WI38 (cell line): ENCODE data around the gene CDK5R1.

Source experiments
- H3K4me3 ChIP-seq: 2 replicates; pipeline ENCODE4 v1.5.1; 2011; ENCODE audit warnings: low read depth, mild to moderate bottlenecking, control low read depth, low read length
- TF ChIP-seq, protein P1 (sequence below): IDR thresholded peaks from 2 replicates; pipeline ENCODE4 v1.5.1; 2012; ENCODE audit warnings: low read depth, mild to moderate bottlenecking, control low read depth, low read length

CDK5R1 gene

DNA sequence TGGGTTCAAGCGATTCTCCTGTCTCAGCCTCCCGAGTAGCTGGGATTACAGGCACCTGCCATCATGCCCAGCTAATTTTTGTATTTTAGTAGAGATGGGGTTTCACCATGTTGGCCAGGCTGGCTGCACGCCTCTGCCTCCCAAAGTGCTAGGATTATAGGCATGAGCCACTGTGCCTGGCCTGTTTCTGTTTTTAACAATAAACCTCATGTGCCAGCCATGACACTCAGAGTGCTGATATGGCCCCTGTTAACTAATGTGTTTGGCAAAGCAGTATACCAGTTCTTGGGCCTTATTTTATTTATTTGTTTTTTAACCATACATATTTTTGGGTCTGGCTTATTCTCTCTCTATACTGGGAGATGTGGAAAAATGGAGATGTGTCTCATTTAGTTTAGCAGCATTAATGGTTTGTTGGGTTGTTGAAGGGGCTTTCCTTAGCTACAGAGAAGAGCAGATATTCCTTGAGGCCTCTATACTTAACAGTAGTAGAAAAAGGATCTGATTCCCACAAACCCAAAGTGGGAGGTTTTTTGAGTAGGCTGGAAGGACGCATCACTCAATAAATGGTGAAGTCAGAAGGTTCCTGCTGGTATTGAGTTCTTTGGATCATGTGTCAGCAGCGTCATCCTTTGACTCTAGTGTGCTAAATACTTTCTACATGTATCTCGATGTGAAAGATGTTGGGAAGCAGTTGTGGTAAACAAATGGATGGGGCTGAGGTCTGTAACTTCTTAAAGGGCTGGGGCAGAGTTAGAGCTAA is 16.2 kb upstream of the CDK5R1 start:
- no peak overlapping the region for H3K4me3 ChIP-seq
- TF ChIP-seq, protein P1, sequence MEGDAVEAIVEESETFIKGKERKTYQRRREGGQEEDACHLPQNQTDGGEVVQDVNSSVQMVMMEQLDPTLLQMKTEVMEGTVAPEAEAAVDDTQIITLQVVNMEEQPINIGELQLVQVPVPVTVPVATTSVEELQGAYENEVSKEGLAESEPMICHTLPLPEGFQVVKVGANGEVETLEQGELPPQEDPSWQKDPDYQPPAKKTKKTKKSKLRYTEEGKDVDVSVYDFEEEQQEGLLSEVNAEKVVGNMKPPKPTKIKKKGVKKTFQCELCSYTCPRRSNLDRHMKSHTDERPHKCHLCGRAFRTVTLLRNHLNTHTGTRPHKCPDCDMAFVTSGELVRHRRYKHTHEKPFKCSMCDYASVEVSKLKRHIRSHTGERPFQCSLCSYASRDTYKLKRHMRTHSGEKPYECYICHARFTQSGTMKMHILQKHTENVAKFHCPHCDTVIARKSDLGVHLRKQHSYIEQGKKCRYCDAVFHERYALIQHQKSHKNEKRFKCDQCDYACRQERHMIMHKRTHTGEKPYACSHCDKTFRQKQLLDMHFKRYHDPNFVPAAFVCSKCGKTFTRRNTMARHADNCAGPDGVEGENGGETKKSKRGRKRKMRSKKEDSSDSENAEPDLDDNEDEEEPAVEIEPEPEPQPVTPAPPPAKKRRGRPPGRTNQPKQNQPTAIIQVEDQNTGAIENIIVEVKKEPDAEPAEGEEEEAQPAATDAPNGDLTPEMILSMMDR = no peak

DNA sequence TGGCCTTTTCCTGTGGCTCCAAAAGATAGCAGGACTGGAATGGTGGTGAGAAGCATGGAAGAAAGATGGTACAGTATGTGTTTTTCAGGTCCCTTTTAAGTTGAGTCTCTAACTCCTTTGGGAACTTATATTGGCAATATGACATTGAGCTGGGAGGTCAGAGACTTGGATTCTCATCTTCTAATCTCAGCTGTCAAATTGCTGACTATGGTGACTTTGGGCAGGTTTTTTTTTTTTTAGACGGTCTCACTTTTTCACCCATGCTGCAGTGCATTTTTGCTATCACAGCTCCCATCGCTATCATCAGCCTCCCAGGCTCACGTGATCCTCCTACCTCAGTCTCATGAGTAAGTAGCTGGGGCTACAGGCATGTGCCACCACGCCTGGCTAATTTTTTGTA is 15.1 kb upstream of the CDK5R1 start:
- no peak overlapping the region for H3K4me3 ChIP-seq
- TF ChIP-seq, protein P1 = no peak

DNA sequence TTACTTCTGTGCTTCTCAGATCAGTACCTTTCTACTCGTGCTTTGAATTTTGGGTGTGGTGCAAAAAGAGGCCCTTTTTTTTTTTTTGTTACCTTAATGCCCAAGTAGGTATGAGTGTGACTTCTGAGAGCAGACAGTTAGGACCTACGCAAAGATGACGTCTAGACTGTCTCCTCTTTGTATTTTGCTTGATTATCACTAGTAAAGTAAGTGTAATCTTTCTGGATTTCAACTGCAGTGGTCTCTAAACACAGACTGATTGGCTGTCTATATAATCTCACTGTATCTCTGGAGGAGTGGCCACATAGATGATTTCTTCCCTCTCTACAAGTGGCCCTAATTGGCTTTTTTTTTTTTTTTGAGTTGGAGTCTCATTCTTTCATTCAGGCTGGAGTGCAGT is 11.5 kb upstream of the CDK5R1 start:
- TF ChIP-seq, protein P1 = no peak
- no peak overlapping the region for H3K4me3 ChIP-seq

DNA sequence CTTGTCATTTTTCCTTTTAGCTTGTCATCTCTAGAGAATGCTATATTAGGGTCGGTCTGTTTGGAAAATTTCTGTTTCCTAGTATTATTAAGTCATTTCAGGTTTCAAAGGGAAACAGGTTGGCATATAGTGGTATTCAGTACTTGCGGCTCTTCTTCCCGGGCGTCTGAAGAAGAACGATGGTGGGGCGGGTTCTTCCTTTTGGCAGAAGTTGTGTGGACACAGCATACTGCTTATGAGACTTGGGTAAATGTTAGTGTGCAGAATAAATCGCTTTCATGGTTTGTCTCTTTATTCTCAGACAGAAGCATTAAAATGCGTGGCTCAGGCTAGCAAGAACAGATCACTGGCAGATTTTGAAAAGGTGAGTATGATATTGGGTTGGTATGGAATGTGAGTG is 9.6 kb upstream of the CDK5R1 start:
- TF ChIP-seq, protein P1 = no peak

DNA sequence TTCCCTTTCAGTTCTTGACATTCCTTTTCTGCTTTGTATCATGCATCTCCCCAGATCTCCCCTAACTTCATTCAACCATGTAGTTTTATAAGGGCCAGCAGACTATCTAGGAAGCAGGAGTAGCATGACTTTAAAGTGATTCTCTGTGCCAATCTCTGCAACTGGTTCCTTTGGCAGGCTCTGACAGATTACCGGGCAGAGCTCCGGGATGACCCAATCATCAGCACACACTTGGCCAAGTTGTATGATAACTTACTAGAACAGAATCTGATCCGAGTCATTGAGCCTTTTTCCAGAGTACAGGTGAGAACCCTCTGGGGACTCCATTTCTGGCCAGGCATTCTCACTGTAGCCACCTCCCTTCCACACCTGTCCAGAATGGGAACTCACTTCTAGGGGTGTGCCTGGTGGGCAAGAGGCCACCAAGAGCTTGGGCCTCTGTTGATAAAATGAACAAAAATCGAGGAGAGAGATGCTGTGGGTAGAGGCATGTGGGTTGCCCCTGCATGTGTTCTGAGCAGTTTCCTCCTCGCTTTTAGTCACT is 7.6 kb upstream of the CDK5R1 start:
- no peak overlapping the region for H3K4me3 ChIP-seq
- TF ChIP-seq, protein P1 = no peak

More for the DNA sequence above, 9.6 kb upstream of the CDK5R1 start:
- no peak overlapping the region for H3K4me3 ChIP-seq

DNA sequence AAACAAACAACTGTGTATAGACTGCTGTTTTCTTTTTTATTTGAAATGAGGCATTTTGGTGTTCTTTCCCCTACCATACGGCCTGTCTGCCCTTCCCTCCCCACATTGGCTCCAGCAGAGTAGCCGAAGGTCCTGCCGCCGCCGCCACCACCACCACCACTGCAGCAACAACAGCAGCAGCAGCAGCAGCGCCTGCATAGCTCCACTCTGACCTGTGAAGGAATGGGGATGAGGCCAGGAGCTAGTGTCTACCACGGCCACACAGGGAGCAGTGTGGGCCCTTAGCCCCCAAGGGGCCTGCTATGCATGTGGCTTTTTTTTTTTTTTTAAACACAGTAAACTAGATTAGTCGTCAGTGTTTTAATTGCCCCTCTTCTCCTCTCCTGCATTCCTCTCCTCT is 5.6 kb upstream of the CDK5R1 start:
- no peak overlapping the region for H3K4me3 ChIP-seq
- TF ChIP-seq, protein P1 = no peak

DNA sequence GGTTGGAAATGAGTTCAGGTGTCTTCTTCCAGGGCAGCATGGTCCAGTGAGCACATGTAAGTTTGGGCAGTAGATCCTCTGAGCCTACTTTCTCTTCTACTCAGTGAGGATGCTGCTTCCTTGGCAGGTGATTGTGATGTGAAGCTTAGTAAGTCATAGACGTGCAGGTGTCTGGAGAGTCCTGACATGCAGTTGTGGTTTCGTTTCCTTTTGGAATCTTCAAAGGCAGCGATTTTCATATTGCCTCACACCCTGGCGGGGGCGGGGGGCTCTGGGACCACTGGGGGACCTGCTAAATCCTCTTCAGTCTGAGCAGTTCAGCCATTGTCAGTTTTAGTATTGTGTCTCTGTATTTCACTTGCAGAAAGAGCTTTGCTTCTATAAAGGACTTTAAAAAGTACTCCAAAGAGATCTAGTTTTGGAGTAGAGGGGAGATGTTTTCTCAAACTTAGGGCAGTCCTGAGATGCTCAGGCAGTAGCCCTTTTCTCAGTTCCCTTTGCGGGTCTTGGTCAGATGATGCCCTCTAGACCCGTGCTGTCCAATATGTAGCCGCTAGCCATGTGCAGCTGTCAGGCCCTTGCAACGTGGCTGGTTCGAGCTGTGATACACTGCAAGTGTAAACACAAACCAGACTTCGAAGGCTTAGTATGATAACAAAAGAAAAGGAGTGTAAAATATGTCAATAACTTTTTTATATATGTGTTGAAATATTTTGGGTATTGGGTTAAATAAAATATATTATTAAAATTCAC is 4.0 kb upstream of the CDK5R1 start:
- TF ChIP-seq, protein P1 = no peak
- H3K4me3 ChIP-seq = no peak overlapping the region
